GF-D8 (cell line): ENCODE results near the gene XG.

Experiments used
- DNase-seq: peaks from one replicate; lab custom pipeline; 2025; lab: John Stamatoyannopoulos, UW

XG gene

GRCh38 chrX:2819345-2820135, 67.7 kb downstream of the XG start:
- DNase-seq: no peak

- no peak for DNase-seq
These were observed 68.4 kb downstream of the XG start for GRCh38 chrX:2820136-2820771.

- no peak for DNase-seq
These were observed 72.1 kb downstream of the XG start for GRCh38 chrX:2823795-2824386.

GRCh38 chrX:2824886-2825285, 73.0 kb downstream of the XG start:
- no peak for DNase-seq

- no peak for DNase-seq
These were observed 76.6 kb downstream of the XG start, which contains the start of gene GYG2 for GRCh38 chrX:2828344-2828958. Gene GYG2, plus strand, starts transcription at chrX:2828930. Its CDS starts 1,259 bp downstream, at chrX:2830189.

GRCh38 chrX:2828959-2829411, 77.1 kb downstream of the XG start:
- DNase-seq: no peak

GRCh38 chrX:2829469-2830246, 77.8 kb downstream of the XG start:
- DNase-seq: no peak

- DNase-seq: no peak
These were observed 79.8 kb downstream of the XG start for GRCh38 chrX:2831471-2832228.

- DNase-seq: no peak
These were observed 86.1 kb downstream of the XG start for GRCh38 chrX:2837961-2838360.

GRCh38 chrX:2840961-2841360, 89.1 kb downstream of the XG start:
- DNase-seq: no peak

GRCh38 chrX:2841537-2841936, 89.7 kb downstream of the XG start:
- DNase-seq: no peak

GRCh38 chrX:2846992-2847391, 95.2 kb downstream of the XG start:
- no peak for DNase-seq

- DNase-seq: no peak
These were observed 97.0 kb downstream of the XG start for GRCh38 chrX:2848871-2849301.

- DNase-seq: no peak
These were observed 103.1 kb downstream of the XG start for GRCh38 chrX:2854918-2855317.

- no peak for DNase-seq
These were observed 103.9 kb downstream of the XG start for GRCh38 chrX:2855761-2856160.

GRCh38 chrX:2857566-2857965, 105.7 kb downstream of the XG start:
- no peak for DNase-seq

- no peak for DNase-seq
These were observed 107.5 kb downstream of the XG start for GRCh38 chrX:2859197-2859797.

- no peak for DNase-seq
These were observed 110.6 kb downstream of the XG start for GRCh38 chrX:2862404-2862803.

GRCh38 chrX:2863646-2864045, 111.8 kb downstream of the XG start:
- DNase-seq: no peak
